GM21737 (cell line): ENCODE measurements around the gene CYP4F11.
"Not testable (repeated sequence)": the region's sequence is repeated elsewhere in the genome, so short reads cannot be mapped to it uniquely, and the experiment has no call there.

Experiments used
- ATAC-seq: cut with Tn5 transposase; IDR thresholded peaks from one replicate; pipeline ENCODE4 v1.9.1; 2021; ENCODE audit warnings: mild to moderate bottlenecking, moderate library complexity; ENCODE audit not compliant: unreplicated experiment

The CYP4F11 gene

DNA sequence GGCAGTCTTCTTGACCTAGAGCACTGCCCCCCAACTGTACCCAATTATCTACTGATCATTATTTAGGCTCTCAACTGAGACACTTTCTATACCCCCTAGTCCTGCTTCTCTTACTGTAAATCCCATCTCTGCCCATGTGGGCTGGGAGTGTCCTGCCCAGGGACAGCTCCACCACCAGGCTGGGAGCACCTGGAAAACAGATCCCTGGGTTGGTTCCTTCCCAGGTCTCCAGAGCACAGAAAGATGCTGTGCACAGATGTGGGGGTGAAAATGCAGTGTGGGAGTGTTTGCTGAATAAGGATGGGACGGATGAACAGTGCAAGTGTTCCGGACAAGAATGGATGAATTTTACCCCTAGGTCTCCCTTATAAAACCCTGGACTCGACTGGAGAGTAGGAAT, 49.2 kb downstream of the CYP4F11 start:
- no peak for ATAC-seq

DNA sequence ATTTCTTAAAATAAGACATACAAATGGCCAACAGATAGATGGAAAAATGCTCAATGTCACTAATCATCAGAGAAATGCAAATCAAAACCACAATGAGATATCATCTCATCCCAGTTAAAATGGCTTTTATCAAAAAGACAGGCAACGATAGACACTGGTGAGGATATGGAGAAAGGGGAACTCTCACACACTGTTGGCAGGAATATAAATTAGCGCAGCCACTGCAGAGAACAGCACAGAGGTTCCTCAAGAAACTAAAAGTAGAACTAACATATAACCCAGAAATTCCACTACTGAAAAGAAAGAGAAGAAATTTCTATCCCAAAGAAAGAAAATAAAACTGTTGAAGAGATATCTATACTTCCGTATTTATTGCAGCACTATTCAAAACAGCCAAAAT, 51.0 kb downstream of the CYP4F11 start:
- ATAC-seq: not testable (repeated sequence)

DNA sequence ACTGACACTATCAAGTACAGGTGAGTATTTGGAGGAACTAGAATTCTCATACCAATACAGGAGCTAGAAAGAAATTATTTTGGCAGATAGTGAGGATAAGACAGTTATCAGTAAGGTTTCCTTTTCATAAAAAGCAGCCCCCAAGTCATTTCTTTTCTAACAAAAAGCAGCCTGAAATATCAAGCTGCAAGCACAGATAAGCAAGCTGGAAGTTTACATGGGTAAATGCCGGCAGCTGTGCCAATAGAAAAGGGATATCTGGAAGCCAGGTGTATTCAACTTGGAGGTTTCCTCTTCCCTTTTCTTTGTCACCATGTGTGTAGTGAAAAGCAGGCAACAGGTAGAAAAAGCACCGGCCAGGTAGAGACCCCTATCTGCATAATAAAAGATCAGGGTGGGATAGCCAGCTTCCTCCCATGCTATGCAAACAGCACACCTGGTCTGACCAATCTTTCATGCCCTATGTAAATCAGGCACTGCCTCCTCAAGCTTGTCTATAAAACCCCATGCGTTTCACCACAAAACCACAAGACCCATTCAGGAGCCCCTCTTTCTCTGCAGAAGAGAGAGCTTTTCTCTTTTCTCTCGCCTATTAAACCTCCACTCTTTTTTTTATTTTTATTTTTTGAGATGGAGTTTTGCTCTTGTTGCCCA, 59.4 kb downstream of the CYP4F11 start:
- ATAC-seq: no peak

DNA sequence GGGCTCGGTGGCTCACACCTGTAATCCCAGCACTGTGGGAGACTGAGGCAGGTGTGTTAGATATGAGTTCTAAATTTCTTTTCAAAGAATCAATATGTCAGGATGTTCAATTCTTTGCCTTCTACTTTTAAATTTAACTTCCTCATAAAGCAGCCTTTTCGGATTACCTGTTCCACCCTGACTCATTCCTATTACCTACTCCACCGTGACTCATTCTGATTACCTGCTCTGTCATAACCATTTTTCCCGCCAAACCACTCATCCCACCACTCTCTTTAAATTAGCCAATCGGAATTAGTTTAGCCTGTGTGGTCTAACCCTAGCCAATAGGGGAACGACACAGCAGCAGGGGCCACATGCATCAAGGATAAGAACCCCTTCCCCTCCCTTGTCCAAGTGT, 60.6 kb downstream of the CYP4F11 start:
- ATAC-seq: not testable (repeated sequence)

DNA sequence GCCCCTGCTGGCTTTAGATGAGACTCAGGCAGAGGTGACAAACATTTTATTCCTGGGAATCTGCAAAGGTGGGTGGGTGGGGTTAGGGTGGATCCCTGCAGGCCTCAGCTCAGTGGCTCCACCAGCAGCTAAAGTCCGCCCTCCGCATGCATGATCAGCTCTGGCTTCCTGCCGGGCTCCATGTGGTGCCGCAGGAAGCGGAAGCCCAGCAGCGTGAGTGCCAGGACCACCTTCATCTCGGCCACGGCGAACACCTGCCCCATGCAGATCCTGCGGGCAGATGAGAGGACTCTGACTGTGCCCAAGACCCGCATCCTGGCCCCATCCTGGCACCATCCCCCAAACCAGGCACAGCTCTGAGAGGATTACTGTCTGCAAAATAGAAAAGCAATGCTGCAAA, 62.8 kb downstream of the CYP4F11 start:
- ATAC-seq: no peak

DNA sequence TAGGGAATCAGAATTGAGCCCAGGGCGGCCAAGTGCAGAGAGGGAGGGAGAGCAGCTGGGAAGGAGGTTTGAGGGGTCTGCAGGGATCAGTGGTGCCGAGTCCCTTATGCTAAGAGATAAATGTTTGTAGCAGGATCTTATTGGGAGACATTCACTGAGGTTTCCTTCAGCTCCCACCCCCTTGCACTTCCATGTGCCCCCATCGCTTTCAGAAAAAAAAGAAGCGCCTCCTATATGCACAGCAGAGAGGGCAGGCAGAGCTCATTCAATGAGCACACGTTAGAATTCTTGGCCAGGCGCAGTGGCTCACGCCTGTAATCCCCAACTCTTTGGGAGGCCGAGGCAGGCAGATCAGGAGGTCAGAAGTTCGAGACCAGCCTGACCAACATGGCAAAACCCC, 64.5 kb downstream of the CYP4F11 start:
- ATAC-seq: no peak

DNA sequence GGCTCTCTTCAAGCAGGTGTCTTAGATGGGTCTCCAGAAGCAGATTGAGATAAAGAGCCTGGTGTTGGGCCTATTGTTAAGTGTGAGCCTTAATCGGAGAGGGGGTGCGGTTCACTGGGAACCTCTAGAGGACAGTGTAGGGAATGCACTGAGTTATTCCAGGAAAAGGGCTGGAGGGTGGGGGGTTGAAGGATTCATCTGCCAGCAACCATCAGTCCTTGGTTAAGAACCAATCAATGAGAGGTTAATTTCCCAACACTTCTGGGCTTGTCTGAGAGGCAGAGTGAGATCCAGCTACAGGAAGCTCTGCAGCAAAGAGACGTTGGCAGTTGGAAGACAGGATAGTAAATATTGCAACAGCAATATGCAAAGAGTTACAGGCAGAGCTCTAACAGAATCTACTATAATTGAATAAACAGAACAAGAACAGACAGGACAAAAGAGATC, 65.2 kb downstream of the CYP4F11 start:
- no peak for ATAC-seq

DNA sequence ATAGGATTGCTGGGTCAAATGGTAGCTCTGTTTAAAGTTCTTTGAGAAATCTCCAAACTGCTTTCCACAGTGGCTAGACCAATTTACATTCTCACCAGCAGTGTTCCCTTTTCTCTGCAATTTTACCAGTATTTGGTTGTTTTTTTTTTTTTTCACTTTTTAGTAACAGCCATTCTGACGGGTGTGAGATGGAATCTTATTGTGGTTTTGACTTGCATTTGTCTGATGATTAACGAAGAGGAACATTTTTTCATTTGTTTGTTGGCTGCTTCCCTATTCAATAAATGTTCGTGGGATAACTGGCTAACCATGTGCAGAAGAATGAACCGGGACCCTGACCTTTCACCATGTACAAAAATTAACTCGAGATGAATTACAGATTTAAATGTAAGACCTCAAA, 67.7 kb downstream of the CYP4F11 start:
- ATAC-seq: no peak

DNA sequence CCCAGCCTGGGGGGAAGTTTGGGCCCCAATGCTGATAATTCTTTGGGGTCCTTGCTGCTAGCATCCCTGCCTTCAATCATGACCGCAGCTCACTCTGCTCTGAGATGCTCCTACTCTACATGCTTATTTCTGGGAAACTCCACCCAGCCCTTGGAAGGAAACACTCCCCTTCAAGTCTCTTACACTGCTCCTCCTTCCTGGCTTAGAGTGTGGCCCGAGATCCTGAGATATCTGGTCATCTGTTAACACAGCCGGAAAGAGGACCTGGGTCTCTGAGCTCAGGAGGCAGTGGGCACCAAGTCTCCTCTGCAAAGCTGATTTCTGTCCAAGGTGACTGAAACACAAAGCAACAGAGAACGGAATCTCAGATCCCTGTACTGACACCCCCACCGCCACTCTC, 69.5 kb downstream of the CYP4F11 start:
- ATAC-seq: no peak

DNA sequence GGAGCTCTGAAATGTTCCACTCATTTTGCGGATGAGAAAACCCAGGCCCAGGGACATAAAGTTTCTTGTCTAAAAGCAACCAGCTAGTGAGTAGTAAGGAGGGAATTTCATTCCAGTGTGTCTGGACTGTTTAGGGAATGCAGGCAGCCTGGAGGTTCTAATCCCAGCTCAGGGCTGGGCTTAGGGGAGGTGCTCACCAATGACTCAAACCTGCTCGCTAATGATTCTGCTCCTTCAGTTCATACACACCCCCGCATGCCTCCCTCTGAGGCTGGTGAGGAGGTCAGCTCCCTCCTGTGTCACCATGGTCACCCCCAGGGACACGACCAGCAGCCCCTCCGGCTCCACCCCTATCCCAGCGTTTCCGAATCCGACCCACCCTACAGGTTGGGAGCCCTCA, 71.1 kb downstream of the CYP4F11 start:
- no peak for ATAC-seq

DNA sequence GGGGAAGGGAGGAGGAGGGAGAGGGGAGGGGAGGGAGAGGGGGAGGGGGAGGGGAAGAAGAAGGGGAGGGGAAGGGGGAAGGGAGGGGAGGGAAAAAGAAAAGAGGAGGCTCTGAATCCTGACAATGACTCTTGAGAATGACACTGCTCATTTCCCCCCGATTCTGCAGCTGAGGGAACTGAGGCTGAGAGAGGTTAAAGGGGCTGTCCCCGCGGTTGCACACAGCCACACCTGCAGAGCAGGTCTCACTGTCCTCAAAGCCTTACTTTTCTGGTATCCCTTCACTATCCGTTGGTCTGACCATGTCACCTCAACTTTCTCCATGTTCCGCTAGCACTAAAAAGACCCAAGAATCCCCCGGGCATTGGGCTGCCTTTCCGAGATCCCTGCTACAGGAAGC, 71.9 kb downstream of the CYP4F11 start:
- ATAC-seq: no peak
